Fibroblast of skin of back (primary cell): Measurements from ENCODE around the gene NEUROD2.
A peak's percentile ranks its signal among the peaks of the same experiment; 100 is the strongest.

Source experiments
- DNase-seq: peaks from one replicate; pipeline ENCODE4 v3.0.0-alpha.2; 2013

Gene NEUROD2

DNA sequence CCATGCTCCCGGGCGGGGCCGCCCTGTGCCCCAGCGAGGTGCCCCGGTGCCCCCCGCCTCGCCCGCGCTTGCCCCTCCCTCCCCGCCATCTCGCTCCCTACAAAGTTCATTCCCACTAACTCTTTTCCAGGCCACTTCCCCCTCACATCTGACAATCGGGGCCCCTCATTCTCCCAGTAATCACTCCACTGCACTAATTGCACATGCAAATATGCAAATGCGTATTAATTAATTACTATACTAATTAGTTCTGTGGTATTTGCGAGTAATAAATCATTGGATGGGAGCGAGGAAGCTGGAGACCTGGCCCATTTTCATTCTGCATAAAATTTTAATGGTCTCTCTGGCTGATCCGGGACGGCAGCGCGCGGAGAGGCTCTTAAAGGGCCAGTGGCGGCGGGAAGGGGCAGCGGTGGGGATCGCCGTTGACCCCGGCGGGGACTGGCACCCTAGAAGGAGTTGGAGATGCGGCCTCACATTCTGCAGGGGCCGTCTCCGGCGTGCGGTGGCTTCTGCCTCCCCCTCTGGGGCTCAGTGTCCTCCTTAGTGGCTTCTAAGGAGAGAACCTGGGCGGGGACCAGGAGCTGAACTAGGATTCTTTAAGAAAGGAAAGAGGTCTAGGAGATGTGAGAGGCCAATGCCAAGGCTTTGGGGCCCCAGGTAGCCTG is 10.7 kb upstream of the NEUROD2 start:
- no peak for DNase-seq

DNA sequence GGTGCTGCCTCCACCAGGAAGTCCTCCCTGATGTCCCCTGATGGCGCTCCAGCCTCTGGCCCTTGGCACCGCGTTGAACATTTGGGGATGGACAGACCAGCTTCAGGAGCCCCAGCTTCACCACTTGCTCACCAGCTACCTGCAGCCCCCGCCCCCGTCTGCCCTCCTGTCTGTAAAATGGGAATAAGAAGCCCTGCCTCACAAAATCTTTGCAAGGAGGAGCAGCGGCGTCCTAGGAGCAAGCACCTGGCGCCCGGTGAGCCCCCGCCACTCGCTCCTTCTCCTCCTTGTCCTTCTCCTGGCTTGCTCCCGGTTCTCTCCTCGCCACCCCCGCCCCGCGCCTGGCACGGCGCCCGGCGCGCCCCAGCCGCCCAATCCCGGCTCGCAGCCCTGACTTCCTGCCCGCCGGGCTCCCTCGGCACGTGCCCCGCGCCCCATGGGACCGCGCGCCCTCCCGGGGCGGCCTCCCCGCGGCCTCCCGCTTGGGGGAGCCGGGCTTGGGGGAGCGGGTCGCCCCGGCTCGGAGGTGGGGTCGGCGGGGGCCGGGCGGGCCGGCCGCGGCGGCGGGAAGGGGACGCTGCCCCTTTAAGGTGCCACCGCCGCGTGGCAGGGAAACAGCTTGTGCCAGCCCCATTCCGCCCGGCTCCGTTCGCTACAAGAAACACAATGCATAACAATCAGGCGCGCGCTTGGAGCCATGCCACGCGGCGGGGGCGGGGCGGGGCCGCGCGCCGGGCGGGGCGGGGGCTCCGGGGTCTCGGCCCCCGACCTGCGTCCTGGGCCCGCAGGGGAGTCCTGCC is 9.9 kb upstream of the NEUROD2 start:
- peak; percentile 59 for DNase-seq

- no peak for DNase-seq
Measured at GRCh38 chr17:39617100-39617445, 9.4 kb upstream of the NEUROD2 start.

DNA sequence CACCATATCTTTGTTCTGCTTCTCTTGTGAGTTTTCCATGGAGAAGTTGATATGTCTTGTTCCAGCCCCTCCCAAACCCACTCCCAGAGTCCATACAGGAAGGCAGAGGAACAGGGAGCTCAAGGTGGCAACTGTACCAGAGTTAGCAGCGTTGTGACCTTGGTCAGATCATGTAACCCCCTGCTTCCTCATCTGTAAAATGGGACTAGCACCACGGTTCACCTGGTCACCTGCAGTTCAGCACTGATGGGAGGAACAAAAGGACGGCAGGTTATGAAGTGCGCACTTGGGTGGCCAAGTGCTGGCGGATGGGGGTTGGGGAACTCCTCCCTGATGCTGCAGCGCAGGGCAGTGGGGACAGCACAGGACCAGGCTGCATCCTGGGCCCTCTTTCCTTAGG is 7.7 kb upstream of the NEUROD2 start:
- DNase-seq = no peak

GRCh38 chr17:39614545-39615157 is 6.9 kb upstream of the NEUROD2 start:
- no peak for DNase-seq

GRCh38 chr17:39612935-39613464 is 5.3 kb upstream of the NEUROD2 start:
- DNase-seq = no peak

- no peak for DNase-seq
Measured at GRCh38 chr17:39612291-39612894, 4.7 kb upstream of the NEUROD2 start.

DNA sequence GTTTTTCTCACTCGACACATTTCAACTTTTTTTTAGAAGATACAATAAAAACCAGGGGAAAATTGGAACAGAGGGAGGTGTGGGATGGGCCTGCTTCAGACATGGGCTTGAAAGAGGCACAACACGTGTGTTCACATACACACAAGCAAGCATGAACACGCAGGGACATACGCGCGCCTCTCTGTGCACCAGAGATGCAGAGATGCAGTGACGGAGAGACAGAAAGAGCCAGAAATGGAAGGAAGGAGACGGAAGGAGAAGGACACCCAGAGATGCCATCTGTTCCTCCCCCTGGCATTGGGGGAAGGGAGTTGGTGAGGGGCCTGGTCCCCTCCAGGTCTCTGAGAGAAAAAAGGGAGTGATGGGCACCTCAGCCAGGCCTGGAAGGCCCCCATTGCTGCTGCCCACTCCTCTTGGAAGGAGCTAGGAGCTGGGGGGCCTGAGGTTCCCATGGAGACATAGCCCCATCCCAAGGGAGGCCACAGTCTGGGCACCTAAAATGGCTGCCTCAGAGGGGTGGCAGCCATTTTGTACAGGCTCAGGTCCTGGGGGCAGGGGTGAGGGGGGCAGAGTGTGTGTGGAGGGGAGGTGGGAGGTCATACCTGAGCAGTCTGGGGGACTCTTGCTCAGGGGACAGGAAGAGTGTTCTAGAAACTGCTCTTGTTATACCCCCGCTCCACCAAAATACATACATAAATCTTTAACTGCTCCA is 3.8 kb upstream of the NEUROD2 start:
- DNase-seq = no peak

DNA sequence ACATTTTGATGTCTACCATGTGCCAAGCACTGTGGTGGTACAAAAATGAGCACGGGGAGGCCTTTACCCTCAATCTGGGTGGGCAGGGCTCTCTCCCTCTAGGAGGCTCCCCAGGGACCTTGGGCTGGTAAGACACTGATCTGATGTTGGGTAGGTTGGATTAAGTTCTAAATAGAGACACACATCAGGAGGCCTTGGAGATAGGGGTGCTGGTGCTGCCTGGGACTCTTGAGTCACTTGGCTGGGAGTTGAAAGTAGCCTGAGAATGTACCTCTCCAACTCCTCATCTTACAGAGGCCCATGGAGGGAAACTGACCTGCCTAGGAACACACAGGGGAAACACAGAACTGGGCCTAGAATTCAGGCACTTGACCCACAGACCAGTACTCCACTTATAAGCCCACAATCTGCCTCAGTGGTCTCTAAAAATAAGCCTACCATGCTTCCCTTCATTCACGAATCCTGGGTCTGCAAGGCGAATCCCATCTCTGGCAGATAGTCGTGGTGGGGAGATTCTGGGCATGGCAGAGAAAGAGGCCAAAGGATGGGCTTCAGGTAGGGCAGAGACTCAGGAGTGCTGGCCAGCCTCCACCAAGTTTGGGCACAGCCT is 1.8 kb upstream of the NEUROD2 start:
- no peak for DNase-seq

- DNase-seq = no peak
Measured at GRCh38 chr17:39608142-39608981, 642 bp upstream of the NEUROD2 start.

- DNase-seq = no peak
Measured at GRCh38 chr17:39607057-39607850, 466 bp downstream of the NEUROD2 start.

- DNase-seq = no peak
Measured at GRCh38 chr17:39606434-39607056, 1.2 kb downstream of the NEUROD2 start.

- no peak for DNase-seq
Measured at GRCh38 chr17:39605492-39606433, 2.0 kb downstream of the NEUROD2 start.

DNA sequence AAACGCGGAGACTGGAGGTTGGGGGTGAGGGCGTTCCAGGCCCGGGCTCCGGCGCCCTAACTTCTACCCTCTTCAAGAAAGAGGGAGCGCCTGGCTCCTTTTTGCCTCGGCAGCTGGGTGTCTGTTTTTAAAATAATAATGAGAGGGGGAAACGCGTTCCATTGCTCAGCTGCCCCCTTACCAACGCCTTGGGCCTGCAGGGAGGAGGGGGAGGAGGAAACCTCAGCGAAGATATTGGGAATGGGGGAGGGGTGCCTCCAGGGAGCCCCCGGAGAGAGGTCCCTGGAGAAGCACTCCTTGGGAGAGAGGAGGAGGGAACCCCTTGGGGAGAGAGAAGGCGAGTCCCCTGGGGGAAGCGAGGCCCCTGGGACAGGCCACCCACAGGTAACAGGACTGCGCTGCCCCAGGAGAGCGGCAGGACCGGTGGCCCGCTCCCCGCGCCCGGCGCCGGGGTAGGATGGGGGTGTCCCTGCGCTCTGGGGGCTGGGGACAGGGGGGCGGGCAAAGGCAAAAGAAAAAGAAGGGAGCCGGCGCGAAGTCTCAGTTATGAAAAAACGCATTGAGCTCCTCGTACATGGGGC is 2.7 kb downstream of the NEUROD2 start:
- no peak for DNase-seq

GRCh38 chr17:39603304-39604016 is 4.3 kb downstream of the NEUROD2 start:
- no peak for DNase-seq

- no peak for DNase-seq
Measured at GRCh38 chr17:39602533-39603303, 5.0 kb downstream of the NEUROD2 start.
